ENCODE results near the gene PALB2. TPM values are rescaled to one million over a fixed set of nuclear protein-coding genes. Genes with fewer than 3 reads are reported as not detected.
A peak's percentile ranks its signal among the peaks of the same experiment; 100 is the strongest.

PALB2 gene
- total and polyA plus RNA-seq, 2 of the 13 experiments (the other 11 are each of a cell fraction or from before 2014, with no cell fraction given) = 12.1 to 40.9 TPM

DNA sequence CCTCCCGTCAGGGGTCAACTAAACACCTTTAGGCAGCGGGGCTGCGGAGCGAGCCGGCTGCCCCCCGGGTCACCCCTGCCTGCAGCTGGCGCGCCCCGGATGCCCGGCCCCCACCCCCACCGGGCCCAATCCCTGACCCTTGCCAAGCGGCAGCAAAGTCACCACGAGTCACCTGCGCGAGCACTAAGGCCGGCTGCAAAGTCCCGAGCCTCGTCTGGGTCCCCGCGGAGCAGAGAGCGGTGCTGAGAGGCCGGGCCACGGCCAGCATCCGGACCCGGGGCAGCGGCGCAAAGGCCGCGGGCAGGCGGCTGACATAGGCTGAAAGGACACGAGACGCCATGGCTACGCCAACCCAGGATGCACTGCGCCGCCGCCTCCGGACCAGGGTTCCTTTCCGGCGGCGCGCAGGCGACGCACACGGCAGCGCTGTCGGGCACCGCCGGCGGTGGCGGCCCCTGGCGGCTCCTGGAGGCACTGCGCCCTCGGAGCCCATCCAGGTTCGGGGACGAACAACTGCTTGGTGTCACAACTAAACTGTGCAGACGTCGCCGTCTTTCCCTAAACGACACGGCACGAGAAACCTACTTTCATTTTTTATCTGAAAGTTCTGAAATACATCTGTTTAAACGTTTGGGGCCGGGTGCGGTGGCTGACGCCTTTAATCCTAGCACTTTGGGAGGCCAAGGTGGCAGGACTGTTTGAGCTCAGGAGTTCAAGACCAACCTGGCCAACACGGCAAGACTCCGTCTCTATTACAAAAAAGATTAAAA lies 45.0 kb downstream of the PALB2 start, which contains the start of gene NDUFAB1 (continued):
- TF ChIP-seq FOSL2 (CRISPR knock-in tag; IDR thresholded peaks at IDR 0.05) (no peak), JUN (CRISPR knock-in tag; IDR thresholded peaks at IDR 0.05) (peak; percentile 76), MIER3 (CRISPR knock-in tag; IDR thresholded peaks at IDR 0.05; ENCODE audit: borderline replicate concordance) (peak; percentile 94), BORCS8-MEF2B (CRISPR knock-in tag; IDR thresholded peaks at IDR 0.05) (peak; percentile 96), ZNF782 (CRISPR knock-in tag; IDR thresholded peaks at IDR 0.05; ENCODE audit: borderline replicate concordance) (no peak; the same call in 1 of the 2 replicates), SRSF1 (optimal IDR thresholded peaks at IDR 0.05; ENCODE audit: low read depth, low read length) (no peak), ZNF33B (CRISPR knock-in tag; IDR thresholded peaks at IDR 0.05) (peak; percentile 86; the same call in 1 of the 2 replicates), NR2F1 (CRISPR knock-in tag; IDR thresholded peaks at IDR 0.05) (peak; percentile 32 to 64; a peak in 2 of 4 replicates), ZFP82 (CRISPR knock-in tag; IDR thresholded peaks at IDR 0.05; ENCODE audit: borderline replicate concordance) (peak; percentile 95), SNAI1 (CRISPR knock-in tag; IDR thresholded peaks at IDR 0.05; ENCODE audit: borderline replicate concordance) (peak; percentile 83), PAF1 (CRISPR knock-in tag; IDR thresholded peaks at IDR 0.05) (no peak), ETV5 (CRISPR knock-in tag; IDR thresholded peaks at IDR 0.05; ENCODE audit: borderline replicate concordance) (peak; percentile 93), RFXANK (CRISPR knock-in tag; IDR thresholded peaks at IDR 0.05) (peak; percentile 66; the same call in 1 of the 2 replicates), SOX6 (IDR thresholded peaks at IDR 0.05) (no peak), SOX6 (CRISPR knock-in tag; IDR thresholded peaks at IDR 0.05) (peak; percentile 51), KAT8 (CRISPR knock-in tag; IDR thresholded peaks at IDR 0.05) (peak; percentile 99), GFI1 (CRISPR knock-in tag; IDR thresholded peaks at IDR 0.05; ENCODE audit: borderline replicate concordance) (peak; percentile 92), PLRG1 (conservative IDR thresholded peaks at IDR 0.05) (no peak), BCL6 (CRISPR knock-in tag; IDR thresholded peaks at IDR 0.05) (peak; percentile 60), LCORL (IDR thresholded peaks at IDR 0.05) (no peak), LCORL (CRISPR knock-in tag; IDR thresholded peaks at IDR 0.05) (peak; percentile 88), U2AF1 (optimal IDR thresholded peaks at IDR 0.05; ENCODE audit: low read depth, low read length) (peak; percentile 89), ZNF230 (CRISPR knock-in tag; IDR thresholded peaks at IDR 0.05) (peak; percentile 98)
- TF ChIP-seq, protein P1, sequence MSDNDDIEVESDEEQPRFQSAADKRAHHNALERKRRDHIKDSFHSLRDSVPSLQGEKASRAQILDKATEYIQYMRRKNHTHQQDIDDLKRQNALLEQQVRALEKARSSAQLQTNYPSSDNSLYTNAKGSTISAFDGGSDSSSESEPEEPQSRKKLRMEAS (IDR thresholded peaks at IDR 0.05) = peak; percentile 96
- TF ChIP-seq, protein P2, sequence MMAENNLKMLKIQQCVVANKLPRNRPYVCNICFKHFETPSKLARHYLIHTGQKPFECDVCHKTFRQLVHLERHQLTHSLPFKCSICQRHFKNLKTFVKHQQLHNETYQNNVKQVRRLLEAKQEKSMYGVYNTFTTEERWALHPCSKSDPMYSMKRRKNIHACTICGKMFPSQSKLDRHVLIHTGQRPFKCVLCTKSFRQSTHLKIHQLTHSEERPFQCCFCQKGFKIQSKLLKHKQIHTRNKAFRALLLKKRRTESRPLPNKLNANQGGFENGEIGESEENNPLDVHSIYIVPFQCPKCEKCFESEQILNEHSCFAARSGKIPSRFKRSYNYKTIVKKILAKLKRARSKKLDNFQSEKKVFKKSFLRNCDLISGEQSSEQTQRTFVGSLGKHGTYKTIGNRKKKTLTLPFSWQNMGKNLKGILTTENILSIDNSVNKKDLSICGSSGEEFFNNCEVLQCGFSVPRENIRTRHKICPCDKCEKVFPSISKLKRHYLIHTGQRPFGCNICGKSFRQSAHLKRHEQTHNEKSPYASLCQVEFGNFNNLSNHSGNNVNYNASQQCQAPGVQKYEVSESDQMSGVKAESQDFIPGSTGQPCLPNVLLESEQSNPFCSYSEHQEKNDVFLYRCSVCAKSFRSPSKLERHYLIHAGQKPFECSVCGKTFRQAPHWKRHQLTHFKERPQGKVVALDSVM (CRISPR knock-in tag; IDR thresholded peaks at IDR 0.05) = peak; percentile 86
- TF ChIP-seq, protein P3, sequence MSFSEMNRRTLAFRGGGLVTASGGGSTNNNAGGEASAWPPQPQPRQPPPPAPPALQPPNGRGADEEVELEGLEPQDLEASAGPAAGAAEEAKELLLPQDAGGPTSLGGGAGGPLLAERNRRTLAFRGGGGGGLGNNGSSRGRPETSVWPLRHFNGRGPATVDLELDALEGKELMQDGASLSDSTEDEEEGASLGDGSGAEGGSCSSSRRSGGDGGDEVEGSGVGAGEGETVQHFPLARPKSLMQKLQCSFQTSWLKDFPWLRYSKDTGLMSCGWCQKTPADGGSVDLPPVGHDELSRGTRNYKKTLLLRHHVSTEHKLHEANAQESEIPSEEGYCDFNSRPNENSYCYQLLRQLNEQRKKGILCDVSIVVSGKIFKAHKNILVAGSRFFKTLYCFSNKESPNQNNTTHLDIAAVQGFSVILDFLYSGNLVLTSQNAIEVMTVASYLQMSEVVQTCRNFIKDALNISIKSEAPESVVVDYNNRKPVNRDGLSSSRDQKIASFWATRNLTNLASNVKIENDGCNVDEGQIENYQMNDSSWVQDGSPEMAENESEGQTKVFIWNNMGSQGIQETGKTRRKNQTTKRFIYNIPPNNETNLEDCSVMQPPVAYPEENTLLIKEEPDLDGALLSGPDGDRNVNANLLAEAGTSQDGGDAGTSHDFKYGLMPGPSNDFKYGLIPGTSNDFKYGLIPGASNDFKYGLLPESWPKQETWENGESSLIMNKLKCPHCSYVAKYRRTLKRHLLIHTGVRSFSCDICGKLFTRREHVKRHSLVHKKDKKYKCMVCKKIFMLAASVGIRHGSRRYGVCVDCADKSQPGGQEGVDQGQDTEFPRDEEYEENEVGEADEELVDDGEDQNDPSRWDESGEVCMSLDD (CRISPR knock-in tag; IDR thresholded peaks at IDR 0.05; ENCODE audit: borderline replicate concordance) = 0 out of 2 replicates have a peak, but pooled peaks have one; percentile 40

Data from HepG2 (cell line).